ENCODE measurements around the gene KLHL10. TPM values are rescaled to one million over a fixed set of nuclear protein-coding genes. Genes with fewer than 3 reads are reported as not detected.

The KLHL10 gene
- total RNA-seq, 1 donor from 2014 or later = not detected

DNA sequence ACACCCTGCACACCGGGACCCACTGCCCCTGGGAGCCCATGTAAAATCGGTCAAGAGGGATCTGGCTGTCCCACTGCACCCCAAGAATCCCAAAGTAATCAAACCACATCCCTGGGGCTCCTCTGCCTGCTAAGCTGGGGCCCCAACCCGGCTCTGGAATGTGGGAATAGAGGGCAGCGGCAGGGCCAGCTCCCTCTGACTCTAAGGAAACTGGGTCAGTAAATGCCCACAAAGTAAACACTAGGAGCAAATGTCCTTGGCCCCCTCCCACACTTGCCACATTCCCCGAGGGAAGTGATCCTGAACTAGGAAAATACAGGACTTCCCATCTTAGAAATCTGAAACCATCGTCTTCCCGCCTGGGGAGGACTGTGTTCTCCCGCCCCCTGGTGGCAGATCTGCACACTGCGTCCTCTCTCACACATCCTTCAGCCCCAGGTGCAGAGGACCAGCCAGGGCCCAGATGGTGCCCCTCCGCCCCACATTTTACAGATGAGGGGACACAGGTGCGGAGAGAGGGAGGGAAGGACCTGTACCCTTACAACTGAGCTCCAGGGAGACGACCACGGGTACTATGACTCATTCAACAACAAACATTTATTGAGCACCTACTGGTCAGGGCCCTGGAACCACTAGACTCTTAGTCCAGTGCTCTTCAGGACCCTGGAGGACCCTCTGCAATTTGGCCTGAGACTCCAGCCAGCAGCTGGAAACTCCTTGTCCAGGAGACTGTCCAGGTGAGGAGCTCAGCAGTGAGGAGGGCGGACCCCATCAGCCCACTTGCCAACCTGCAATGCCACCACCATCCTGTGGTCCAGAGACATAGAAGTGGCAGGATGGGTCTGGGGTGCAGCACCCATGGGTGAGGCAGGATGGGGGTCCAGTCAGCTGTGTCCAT, 36.0 kb upstream of the KLHL10 start:
- Mint-ChIP-seq H3K4me1 (peaks cover 17% of the 10 kb centered on the region), H3K27ac (no peak overlapping the region), H3K4me3 (no peak overlapping the region), H3K27me3 (no peaks in the 10 kb centered on the region), H3K9me3 (no peaks in the 10 kb centered on the region), H3K36me3 (ENCODE audit: low read depth) (no peaks in the 10 kb centered on the region)
- intact Hi-C loops (cut with micrococcal nuclease) = loop anchor here (1.0 kb wide), 3 partner anchors 15 to 315 kb away; partner anchors contain the start of gene JUP
- TF ChIP-seq, protein P1, sequence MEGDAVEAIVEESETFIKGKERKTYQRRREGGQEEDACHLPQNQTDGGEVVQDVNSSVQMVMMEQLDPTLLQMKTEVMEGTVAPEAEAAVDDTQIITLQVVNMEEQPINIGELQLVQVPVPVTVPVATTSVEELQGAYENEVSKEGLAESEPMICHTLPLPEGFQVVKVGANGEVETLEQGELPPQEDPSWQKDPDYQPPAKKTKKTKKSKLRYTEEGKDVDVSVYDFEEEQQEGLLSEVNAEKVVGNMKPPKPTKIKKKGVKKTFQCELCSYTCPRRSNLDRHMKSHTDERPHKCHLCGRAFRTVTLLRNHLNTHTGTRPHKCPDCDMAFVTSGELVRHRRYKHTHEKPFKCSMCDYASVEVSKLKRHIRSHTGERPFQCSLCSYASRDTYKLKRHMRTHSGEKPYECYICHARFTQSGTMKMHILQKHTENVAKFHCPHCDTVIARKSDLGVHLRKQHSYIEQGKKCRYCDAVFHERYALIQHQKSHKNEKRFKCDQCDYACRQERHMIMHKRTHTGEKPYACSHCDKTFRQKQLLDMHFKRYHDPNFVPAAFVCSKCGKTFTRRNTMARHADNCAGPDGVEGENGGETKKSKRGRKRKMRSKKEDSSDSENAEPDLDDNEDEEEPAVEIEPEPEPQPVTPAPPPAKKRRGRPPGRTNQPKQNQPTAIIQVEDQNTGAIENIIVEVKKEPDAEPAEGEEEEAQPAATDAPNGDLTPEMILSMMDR (IDR thresholded peaks at IDR 0.05) = peak; percentile 77
- DNase-seq = peak; percentile 68
- POLR2A ChIA-PET = interaction anchor here (1.0 to 1.3 kb wide), 4 partner anchors 10 to 64 kb away, joined by 3 to 5 read pairs (median 3); partner anchors contain the start of gene P3H4
- CTCF ChIA-PET = interaction anchor here (0.9 to 6.0 kb wide), 6 partner anchors 10 to 65 kb away, joined by 3 to 54 read pairs (median 9); partner anchors contain the start of genes HAP1, JUP and P3H4
- peak; percentile 87 for ATAC-seq (ENCODE audit: low read depth)

DNA sequence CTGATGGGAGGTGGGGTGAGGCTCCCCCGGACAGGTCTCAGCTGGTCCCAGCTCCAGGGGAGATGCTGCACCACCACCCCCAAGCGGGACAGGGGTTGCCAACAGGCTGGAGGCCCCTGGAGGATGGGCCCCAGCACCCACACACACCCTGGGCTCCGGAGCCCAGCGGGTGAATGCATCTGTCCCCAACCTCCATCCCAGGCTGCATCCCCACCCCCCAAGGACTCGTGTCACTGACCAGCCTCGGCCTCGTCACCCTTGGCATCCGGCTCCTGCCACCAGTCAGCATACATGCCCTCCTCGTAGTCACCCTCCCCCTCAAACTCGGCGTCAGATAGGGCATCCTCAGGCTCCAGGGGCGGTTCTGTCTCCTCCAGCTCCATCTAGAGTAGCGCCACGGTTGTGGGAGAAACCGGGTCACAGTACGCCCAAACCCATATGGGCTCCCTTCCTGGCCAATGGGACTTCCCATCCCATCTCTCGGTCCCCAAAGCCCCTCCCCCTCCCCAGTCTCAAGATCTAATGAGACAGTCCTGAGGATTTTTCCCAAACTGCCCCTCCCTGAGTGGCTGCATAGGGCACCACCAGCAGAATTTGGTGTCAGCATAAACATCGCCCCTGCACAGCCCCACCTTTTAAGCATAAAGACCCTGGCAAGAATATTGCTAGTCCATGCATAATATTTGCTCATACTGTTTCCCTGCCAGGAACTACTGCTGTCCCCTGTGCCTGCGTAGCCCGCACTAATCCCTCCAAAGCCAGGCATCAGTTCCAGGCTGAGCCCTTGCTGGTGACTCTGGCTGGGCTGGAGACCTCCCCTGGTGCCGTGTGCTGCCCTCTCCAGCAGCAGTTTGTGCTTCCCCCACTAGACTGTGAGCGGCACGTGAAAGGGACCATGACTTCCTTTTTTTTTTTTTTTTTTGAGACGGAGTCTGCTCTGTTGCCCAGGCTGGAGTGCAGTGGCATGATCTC, 34.3 kb upstream of the KLHL10 start:
- no peaks in the 10 kb centered on the region for H3K9me3 Mint-ChIP-seq
- TF ChIP-seq, protein P1 (IDR thresholded peaks at IDR 0.05) = no peak
- no peak overlapping the region for H3K4me3 Mint-ChIP-seq
- ChIA-PET POLR2A (interaction anchor here (0.7 to 1.3 kb wide), 2 partner anchors 8 to 300 kb away, joined by 3 read pairs; partner anchors contain the start of gene P3H4), CTCF (interaction anchor here (2.9 to 6.0 kb wide), 2 partner anchors 17 to 67 kb away, joined by 17 to 54 read pairs; partner anchors contain the start of genes HAP1 and JUP)
- H3K27me3 Mint-ChIP-seq = no peaks in the 10 kb centered on the region
- H3K27ac Mint-ChIP-seq = peak overlapping the region; percentile 9
- DNase-seq (no peak), ATAC-seq (ENCODE audit: low read depth) (peak; percentile 66)
- intact Hi-C loops (cut with micrococcal nuclease) = no loop called here
- H3K4me1 Mint-ChIP-seq = peaks cover 17% of the 10 kb centered on the region
- H3K36me3 Mint-ChIP-seq (ENCODE audit: low read depth) = no peaks in the 10 kb centered on the region

DNA sequence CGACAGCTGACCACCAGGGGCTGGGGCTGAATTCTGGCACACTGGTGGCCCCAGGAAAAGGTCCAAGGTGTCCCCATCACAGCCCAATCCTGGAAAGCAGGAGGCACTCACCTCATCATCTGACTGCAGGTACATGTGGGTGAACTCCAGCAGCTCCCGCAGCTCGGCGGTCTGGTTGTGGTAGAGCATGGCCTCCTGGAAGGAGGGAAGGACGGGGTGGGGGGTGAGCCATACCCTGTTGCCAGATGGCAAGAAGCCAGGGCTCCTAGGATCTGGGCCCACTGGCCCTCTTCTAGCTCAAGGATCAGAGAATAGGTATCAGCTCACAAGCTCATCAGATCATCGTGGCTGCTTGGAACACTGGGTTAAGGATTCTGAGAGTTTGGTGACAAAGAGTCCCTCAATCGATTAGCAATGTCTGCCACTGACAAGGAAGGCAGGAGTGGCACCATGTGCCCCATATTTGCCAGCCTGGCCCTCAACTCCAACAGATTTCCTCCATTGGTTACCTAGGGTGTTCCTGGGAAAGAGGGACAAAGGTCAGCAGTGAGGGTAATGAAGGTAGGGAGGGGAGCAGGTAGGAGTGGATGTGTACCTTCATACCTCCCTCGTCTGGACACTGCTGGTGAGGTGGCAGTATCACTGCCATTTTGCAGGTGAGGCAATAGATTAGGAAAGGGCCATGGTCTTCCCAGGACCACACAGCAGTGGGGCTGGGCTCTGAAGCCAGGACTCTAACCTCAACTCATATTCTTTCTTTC, 30.8 kb upstream of the KLHL10 start:
- Mint-ChIP-seq H3K36me3 (ENCODE audit: low read depth) (no peaks in the 10 kb centered on the region), H3K4me3 (no peak overlapping the region), H3K27me3 (peaks cover 3% of the 10 kb centered on the region), H3K27ac (no peak overlapping the region), H3K9me3 (no peaks in the 10 kb centered on the region), H3K4me1 (peaks cover 10% of the 10 kb centered on the region)
- no peak for DNase-seq
- intact Hi-C loops (cut with micrococcal nuclease) = no loop called here
- ATAC-seq (ENCODE audit: low read depth) = no peak
- ChIA-PET CTCF (no interaction called here), POLR2A (interaction anchor here (0.6 kb wide), 1 partner anchor 121 kb away, joined by 3 read pairs; no protein-coding TSS in a partner anchor)
- TF ChIP-seq, protein P1 (IDR thresholded peaks at IDR 0.05) = no peak

DNA sequence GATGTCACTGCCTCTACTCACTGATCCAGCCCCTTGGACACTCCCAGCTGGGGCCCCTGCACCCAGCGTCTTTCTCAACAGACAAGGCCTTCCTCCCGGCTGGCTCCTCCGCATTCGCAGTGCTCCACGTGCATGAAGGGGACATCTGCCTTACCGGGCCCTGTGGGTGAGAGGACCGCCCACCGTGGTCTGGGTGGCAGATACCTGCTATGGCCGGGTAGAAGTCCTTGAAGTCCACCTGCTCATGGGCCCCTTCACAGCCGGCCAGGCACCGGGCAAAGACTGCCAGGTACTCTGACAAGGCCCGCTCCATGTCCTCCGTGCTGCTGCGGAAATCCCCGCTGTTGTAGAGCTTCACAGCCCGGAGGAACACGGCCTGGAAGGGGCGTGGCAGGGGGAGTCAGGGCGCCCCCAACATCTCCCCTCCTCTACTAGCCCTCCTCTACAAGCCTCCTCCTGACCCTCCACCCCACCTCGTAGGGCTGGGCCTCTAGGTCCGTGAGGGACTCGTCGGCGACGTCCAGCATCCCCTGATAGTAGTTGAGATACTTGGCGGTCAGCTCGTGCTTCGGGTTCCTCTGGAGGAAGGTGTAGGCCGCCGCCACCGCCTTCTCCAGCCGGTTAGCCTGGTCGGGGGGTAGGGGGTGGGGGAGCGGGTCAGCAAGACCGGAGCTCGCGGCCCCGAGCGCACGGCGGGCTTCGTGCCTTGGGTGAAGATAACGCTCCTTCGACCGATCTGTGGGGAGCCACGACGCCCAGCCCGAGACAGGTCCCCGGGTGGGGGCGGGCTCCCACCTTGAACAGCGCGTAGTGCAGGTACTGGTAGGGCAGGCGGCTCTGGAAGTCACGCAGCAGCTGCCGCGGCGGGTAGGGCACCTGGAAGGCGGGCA, 26.7 kb upstream of the KLHL10 start:
- TF ChIP-seq, protein P1 (IDR thresholded peaks at IDR 0.05) = no peak
- ChIA-PET POLR2A (interaction anchor here (0.5 to 2.1 kb wide), 6 partner anchors 9 to 577 kb away, joined by 3 to 12 read pairs (median 4); partner anchors contain the start of genes EIF1, KLHL11 and STAT3), CTCF (interaction anchor here (0.7 to 2.4 kb wide), 8 partner anchors 9 to 708 kb away, joined by 3 to 12 read pairs (median 6); partner anchors contain the start of genes JUP and KLHL11)
- H3K4me3 Mint-ChIP-seq = peak overlapping the region; percentile 87
- H3K4me1 Mint-ChIP-seq = peaks cover 15% of the 10 kb centered on the region
- no peaks in the 10 kb centered on the region for H3K36me3 Mint-ChIP-seq (ENCODE audit: low read depth)
- no peaks in the 10 kb centered on the region for H3K9me3 Mint-ChIP-seq
- H3K27ac Mint-ChIP-seq = no peak overlapping the region
- ATAC-seq (ENCODE audit: low read depth) (peak; percentile 23), DNase-seq (no peak)
- H3K27me3 Mint-ChIP-seq = peaks cover 9% of the 10 kb centered on the region
- intact Hi-C loops (cut with micrococcal nuclease) = loop anchor here (2.0 kb wide), 2 partner anchors 54 to 72 kb away; partner anchors contain the start of gene KLHL11
